Vagina (tissue), 2 donors: ENCODE results near the gene C4orf54. TPM values are rescaled to one million over a fixed set of nuclear protein-coding genes. Genes with fewer than 3 reads are reported as not detected.
A peak's percentile ranks its signal among the peaks of the same experiment; 100 is the strongest.

Source experiments
- DNase-seq, 2 donors: peaks; one replicate each; pipeline ENCODE4 v3.0.0-alpha.2; 2017; ENCODE audit errors: extremely low spot score in 2 of 2
- H3K27ac ChIP-seq: fragments of 200-600 bp; sonication (generic); one replicate; pipeline ENCODE4 v1.5.1; 2019
- H3K27me3 ChIP-seq: fragments of 200-600 bp; sonication (generic); one replicate; pipeline ENCODE4 v1.5.1; 2019
- H3K36me3 ChIP-seq, 2 donors: fragments of 200-600 bp; sonication (generic); one replicate each; pipeline ENCODE4 v1.5.1; 2017 to 2019
- H3K4me1 ChIP-seq: fragments of 200-600 bp; sonication (generic); one replicate; pipeline ENCODE4 v1.5.1; 2019
- H3K4me3 ChIP-seq, 2 donors: fragments of 200-600 bp; sonication (generic); 1 replicate in 1 of 2; 2 replicates in 1 of 2; pipeline ENCODE4 v1.5.1; 2016 to 2019
- H3K9me3 ChIP-seq: fragments of 200-600 bp; sonication (generic); one replicate; pipeline ENCODE4 v1.5.1; 2019
- POLR2A ChIP-seq, 2 donors: fragments of 450-650 bp; IDR thresholded peaks; one replicate each; pipeline ENCODE4 v1.6.1; 2017; ENCODE audit warnings: antibody characterized with exemption in 2 of 2, mild to moderate bottlenecking in 2 of 2, moderate library complexity in 2 of 2
- POLR2AphosphoS5 ChIP-seq, 2 donors: sonication (generic); formaldehyde crosslinking; IDR thresholded peaks; one replicate each; pipeline ENCODE4 v1.9.0; 2017; ENCODE audit warnings: antibody characterized with exemption in 2 of 2, mild to moderate bottlenecking in 2 of 2, low read depth in 1 of 2; ENCODE audit not compliant: insufficient read depth in 1 of 2
- intact Hi-C: fragments of 100-400 bp; cut with DNase I; formaldehyde crosslinking; loops from one replicate; pipeline ENCODE4 v1.15.1; 2023
- total RNA-seq: library from RNA; depleted of rRNA; stranded (reverse); fragments of >200 nt; gene quantifications from one replicate; pipeline ENCODE4 v1.2.3, GENCODE V29; 2016
- TF ChIP-seq, protein P1 (sequence below), 3 experiments: fragments of 450-650 bp in 2 of 3; fragments of 200-600 bp in 1 of 3; sonication (generic) in 1 of 3; IDR thresholded peaks; one replicate each; pipeline ENCODE4 v1.5.1; 2017 to 2019; ENCODE audit warnings: antibody characterized with exemption in 3 of 3, mild to moderate bottlenecking in 2 of 3, moderate library complexity in 2 of 3

The C4orf54 gene
- total RNA-seq, 1 donor from 2014 or later: not detected

DNA sequence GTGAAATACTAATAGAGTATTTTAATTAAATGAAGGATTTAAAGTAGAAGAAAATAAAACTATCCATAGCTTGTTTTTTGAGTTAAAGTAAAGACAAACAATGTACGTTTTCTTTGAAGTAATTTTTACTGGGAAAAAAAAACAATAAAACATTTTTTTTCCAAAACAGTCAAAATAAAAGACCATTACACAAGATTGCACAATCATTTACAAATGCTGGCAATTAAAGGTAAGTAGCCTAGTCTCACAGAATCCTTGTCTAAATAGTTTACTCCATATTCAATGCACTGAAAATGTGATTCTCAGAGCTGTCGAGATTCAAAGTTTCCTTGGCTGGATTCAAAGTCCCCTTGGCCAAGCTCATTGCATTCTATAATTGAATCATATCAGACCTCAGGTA is 21.2 kb downstream of the C4orf54 start:
- Histone ChIP-seq H3K4me1 (no peaks in the 10 kb centered on the region), H3K4me3 (no peak overlapping the region), H3K36me3 (no peaks in the 10 kb centered on the region), H3K27ac (no peak overlapping the region), H3K9me3 (no peaks in the 10 kb centered on the region), H3K27me3 (no peaks in the 10 kb centered on the region)
- TF ChIP-seq POLR2AphosphoS5 (IDR thresholded peaks at IDR 0.05; ENCODE audit: insufficient read depth in 1 of 2, low read depth in 1 of 2): no peak
- TF ChIP-seq, protein P1, sequence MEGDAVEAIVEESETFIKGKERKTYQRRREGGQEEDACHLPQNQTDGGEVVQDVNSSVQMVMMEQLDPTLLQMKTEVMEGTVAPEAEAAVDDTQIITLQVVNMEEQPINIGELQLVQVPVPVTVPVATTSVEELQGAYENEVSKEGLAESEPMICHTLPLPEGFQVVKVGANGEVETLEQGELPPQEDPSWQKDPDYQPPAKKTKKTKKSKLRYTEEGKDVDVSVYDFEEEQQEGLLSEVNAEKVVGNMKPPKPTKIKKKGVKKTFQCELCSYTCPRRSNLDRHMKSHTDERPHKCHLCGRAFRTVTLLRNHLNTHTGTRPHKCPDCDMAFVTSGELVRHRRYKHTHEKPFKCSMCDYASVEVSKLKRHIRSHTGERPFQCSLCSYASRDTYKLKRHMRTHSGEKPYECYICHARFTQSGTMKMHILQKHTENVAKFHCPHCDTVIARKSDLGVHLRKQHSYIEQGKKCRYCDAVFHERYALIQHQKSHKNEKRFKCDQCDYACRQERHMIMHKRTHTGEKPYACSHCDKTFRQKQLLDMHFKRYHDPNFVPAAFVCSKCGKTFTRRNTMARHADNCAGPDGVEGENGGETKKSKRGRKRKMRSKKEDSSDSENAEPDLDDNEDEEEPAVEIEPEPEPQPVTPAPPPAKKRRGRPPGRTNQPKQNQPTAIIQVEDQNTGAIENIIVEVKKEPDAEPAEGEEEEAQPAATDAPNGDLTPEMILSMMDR (IDR thresholded peaks at IDR 0.05): no peak
- TF ChIP-seq POLR2A (IDR thresholded peaks at IDR 0.05): no peak
- DNase-seq: no peak
- intact Hi-C loops: no loop called here

DNA sequence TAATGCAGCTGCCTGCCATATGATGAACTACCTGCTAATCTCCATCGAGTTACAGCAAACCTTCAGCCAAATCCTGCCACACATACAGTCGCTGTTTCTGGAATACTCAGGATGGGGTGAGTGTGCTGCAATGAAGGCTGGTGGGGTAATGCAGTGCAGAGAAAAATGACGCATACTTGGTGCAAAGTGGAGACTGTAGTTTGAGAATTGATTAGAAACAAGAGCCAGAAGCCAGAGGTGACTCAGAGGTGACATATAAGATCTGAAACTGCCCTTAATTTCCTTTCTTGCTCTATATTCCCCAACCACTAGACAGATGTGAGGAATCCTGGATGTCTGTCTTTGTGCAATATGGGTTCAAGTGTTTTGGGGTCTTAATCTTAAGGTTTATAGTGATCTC is 22.0 kb downstream of the C4orf54 start:
- Histone ChIP-seq H3K36me3 (no peaks in the 10 kb centered on the region), H3K4me3 (no peak overlapping the region), H3K27me3 (no peaks in the 10 kb centered on the region), H3K27ac (no peak overlapping the region), H3K9me3 (no peaks in the 10 kb centered on the region), H3K4me1 (no peaks in the 10 kb centered on the region)
- intact Hi-C loops: no loop called here
- TF ChIP-seq, protein P1 (IDR thresholded peaks at IDR 0.05): no peak
- TF ChIP-seq POLR2AphosphoS5 (IDR thresholded peaks at IDR 0.05; ENCODE audit: insufficient read depth in 1 of 2, low read depth in 1 of 2): no peak
- TF ChIP-seq POLR2A (IDR thresholded peaks at IDR 0.05): no peak
- no peak for DNase-seq

DNA sequence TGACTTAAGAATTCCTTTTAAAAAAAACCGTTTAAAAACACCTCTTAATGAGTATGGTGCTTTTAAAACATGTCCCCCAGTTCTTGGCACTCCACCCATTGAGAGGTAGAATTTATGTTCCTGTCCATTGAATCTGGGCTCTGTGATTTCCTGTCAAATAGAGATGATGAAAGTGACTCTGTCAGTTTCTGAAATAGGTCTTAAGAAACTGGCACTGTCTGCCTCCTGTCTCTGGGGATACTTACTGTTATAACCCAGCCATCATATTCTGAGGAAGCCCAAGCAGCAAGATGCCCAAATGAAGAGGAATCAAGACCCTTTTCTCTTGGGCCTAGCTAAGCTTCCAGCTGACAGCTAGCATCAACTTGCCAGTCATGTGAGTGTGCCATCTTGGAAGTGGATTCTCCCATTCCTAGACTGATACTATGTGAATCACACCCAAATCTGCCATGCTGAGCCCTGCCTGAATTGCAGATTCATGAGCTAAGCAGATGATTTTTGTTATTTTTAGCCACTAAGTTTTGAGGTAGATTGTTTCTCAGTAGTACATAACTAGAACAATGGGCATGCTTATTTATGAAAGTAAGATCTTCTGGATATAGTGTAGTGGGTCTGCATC is 22.8 kb downstream of the C4orf54 start:
- no peaks in the 10 kb centered on the region for H3K27me3 ChIP-seq
- no peaks in the 10 kb centered on the region for H3K9me3 ChIP-seq
- TF ChIP-seq, protein P1 (IDR thresholded peaks at IDR 0.05): no peak
- TF ChIP-seq POLR2A (IDR thresholded peaks at IDR 0.05) (no peak), POLR2AphosphoS5 (IDR thresholded peaks at IDR 0.05; ENCODE audit: insufficient read depth in 1 of 2, low read depth in 1 of 2) (no peak)
- H3K4me1 ChIP-seq: no peaks in the 10 kb centered on the region
- DNase-seq: no peak
- no peaks in the 10 kb centered on the region for H3K36me3 ChIP-seq
- intact Hi-C loops: no loop called here
- no peak overlapping the region for H3K4me3 ChIP-seq
- no peak overlapping the region for H3K27ac ChIP-seq

DNA sequence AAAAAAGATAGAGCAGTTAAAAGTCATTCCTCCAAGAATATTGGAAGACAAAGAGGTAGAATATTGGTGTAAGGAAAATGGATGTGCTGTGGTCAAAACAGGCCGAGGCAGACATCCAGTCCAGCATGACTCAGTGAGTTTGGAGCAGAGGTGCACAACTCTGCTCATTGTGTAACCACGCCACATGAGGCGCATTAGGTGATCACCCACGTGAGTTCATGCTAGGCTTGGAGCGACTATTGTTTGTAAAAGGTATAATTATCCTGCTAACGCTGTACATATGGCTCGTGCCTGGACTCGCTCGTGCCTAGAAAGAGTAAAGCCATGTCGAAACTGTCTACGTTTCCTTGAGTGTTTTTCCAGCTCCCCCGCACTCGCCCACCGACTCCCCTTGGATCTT is 23.9 kb downstream of the C4orf54 start:
- Histone ChIP-seq H3K4me3 (no peak overlapping the region), H3K27me3 (no peaks in the 10 kb centered on the region), H3K9me3 (no peaks in the 10 kb centered on the region), H3K36me3 (no peaks in the 10 kb centered on the region), H3K27ac (no peak overlapping the region), H3K4me1 (no peaks in the 10 kb centered on the region)
- intact Hi-C loops: no loop called here
- TF ChIP-seq POLR2A (IDR thresholded peaks at IDR 0.05) (no peak), POLR2AphosphoS5 (IDR thresholded peaks at IDR 0.05; ENCODE audit: insufficient read depth in 1 of 2, low read depth in 1 of 2) (peak in 1 of 2 donors; percentile 33)
- no peak for DNase-seq

DNA sequence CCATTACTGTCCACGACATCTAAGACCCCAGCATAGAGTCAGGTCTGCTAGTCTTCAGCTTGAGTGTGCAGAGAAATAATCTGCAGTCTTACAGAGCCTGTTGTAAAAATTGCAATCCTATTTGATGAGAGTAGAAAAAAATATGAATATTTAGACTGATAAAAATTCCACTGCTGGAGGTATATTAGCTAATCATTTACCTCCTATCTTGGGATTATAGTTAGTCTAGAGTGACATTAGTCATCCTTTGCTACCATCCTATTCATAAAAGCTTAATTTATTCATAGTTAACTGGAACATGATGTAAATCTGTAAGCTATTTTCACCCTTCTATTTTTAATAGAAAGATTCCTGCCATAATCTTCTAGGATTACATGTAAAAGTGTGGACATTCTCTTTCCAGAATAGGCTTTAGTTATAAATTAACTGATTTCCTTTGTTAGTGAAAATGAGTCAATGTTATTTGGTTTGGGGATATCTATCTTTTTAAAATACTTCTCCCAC is 26.7 kb downstream of the C4orf54 start:
- Histone ChIP-seq H3K9me3 (no peaks in the 10 kb centered on the region), H3K4me1 (no peaks in the 10 kb centered on the region), H3K4me3 (no peak overlapping the region), H3K27ac (no peak overlapping the region), H3K27me3 (no peaks in the 10 kb centered on the region), H3K36me3 (no peaks in the 10 kb centered on the region)
- intact Hi-C loops: no loop called here
- DNase-seq: no peak
- TF ChIP-seq, protein P1 (IDR thresholded peaks at IDR 0.05): no peak
- no peak for TF ChIP-seq POLR2AphosphoS5 (IDR thresholded peaks at IDR 0.05; ENCODE audit: insufficient read depth in 1 of 2, low read depth in 1 of 2)
- TF ChIP-seq POLR2A (IDR thresholded peaks at IDR 0.05): no peak
